ENCODE data around the gene FAM53A. TPM values are rescaled to one million over a fixed set of nuclear protein-coding genes. Genes with fewer than 3 reads are reported as not detected.

FAM53A gene
- total and polyA plus RNA-seq, 8 donors, result 0.73 to 2.8 (median 1.8) TPM; not detected in 4

GRCh38 chr4:1690698-1691097 is 6.6 kb upstream of the FAM53A start:
- H3K9me3 ChIP-seq, result no peaks in the 10 kb centered on the region
- peaks cover 0 to 8% (median 0%) of the 10 kb centered on the region in 4 donors for H3K4me1 ChIP-seq
- H3K36me3 ChIP-seq, result peaks cover 32 to 55% (median 52%) of the 10 kb centered on the region in 4 donors
- intact Hi-C loops (cut with DNase I; ENCODE audit: low total_unique reads), result loop anchor here (5.0 kb wide), 1 partner anchor 37 kb away; no protein-coding TSS in a partner anchor
- 91 to 100% (median 96%) methylated on average over 3 of the region's 3 CpGs for WGBS, 5 donors
- no peaks in the 10 kb centered on the region for H3K27me3 ChIP-seq
- H3K27ac ChIP-seq, result no peak overlapping the region
- H3K4me3 ChIP-seq, result no peak overlapping the region
- TF ChIP-seq POLR2A (IDR thresholded peaks at IDR 0.05), result no peak
- TF ChIP-seq POLR2AphosphoS5 (IDR thresholded peaks at IDR 0.05), result no peak
- TF ChIP-seq CTCF (IDR thresholded peaks at IDR 0.05), result no peak
- TF ChIP-seq EP300 (IDR thresholded peaks at IDR 0.05), result no peak
- DNase-seq, result no peak

- no peak for TF ChIP-seq CTCF (IDR thresholded peaks at IDR 0.05)
- TF ChIP-seq POLR2A (IDR thresholded peaks at IDR 0.05), result no peak
- no peak for TF ChIP-seq POLR2AphosphoS5 (IDR thresholded peaks at IDR 0.05)
- TF ChIP-seq EP300 (IDR thresholded peaks at IDR 0.05), result no peak
- DNase-seq, result no peak
- Histone ChIP-seq H3K36me3 (peaks cover 0 to 16% (median 15%) of the 10 kb centered on the region in 4 donors), H3K9me3 (no peaks in the 10 kb centered on the region), H3K27me3 (no peaks in the 10 kb centered on the region), H3K27ac (no peak overlapping the region), H3K4me3 (no peak overlapping the region), H3K4me1 (peaks cover 8 to 28% (median 19%) of the 10 kb centered on the region in 4 donors)
- WGBS, 5 donors, result 38 to 55% (median 40%) methylated on average over 4 to 7 of the region's 7 CpGs
- intact Hi-C loops (cut with DNase I; ENCODE audit: low total_unique reads), result no loop called here
These were observed 2.4 kb upstream of the FAM53A start for GRCh38 chr4:1686440-1687036.

GRCh38 chr4:1685235-1686150 is 1.4 kb upstream of the FAM53A start:
- intact Hi-C loops (cut with DNase I; ENCODE audit: low total_unique reads), result no loop called here
- TF ChIP-seq CTCF (IDR thresholded peaks at IDR 0.05) (no peak), POLR2AphosphoS5 (IDR thresholded peaks at IDR 0.05) (no peak), POLR2A (IDR thresholded peaks at IDR 0.05) (no peak), EP300 (IDR thresholded peaks at IDR 0.05) (no peak)
- Histone ChIP-seq H3K9me3 (no peaks in the 10 kb centered on the region), H3K27me3 (no peaks in the 10 kb centered on the region), H3K4me3 (peak overlapping the region in 2 of 4 donors; percentile 73 to 81), H3K4me1 (peaks cover 8 to 28% (median 19%) of the 10 kb centered on the region in 4 donors), H3K27ac (peak overlapping the region in 4 of 5 donors; percentile 68 to 91 (median 81)), H3K36me3 (peaks cover 0 to 5% (median 4%) of the 10 kb centered on the region in 4 donors)
- no peak for DNase-seq
- 71 to 80% (median 74%) methylated on average over 23 of the region's 23 CpGs for WGBS, 5 donors

GRCh38 chr4:1684506-1685234 is 557 bp upstream of the FAM53A start:
- H3K27ac ChIP-seq, result peak overlapping the region; percentile 68 to 91 (median 73)
- H3K4me1 ChIP-seq, result peaks cover 8 to 28% (median 19%) of the 10 kb centered on the region in 4 donors
- peak in 1 of 2 donors; percentile 33 for DNase-seq
- 16 to 65% (median 21%) methylated on average over 23 to 66 of the region's 66 CpGs for WGBS, 5 donors
- H3K27me3 ChIP-seq, result no peaks in the 10 kb centered on the region
- no peak for TF ChIP-seq EP300 (IDR thresholded peaks at IDR 0.05)
- no peak for TF ChIP-seq CTCF (IDR thresholded peaks at IDR 0.05)
- TF ChIP-seq POLR2AphosphoS5 (IDR thresholded peaks at IDR 0.05), result peak in 2 of 3 donors; percentile 26 to 33
- TF ChIP-seq POLR2A (IDR thresholded peaks at IDR 0.05), result no peak
- H3K36me3 ChIP-seq, result no peaks in the 10 kb centered on the region
- intact Hi-C loops (cut with DNase I; ENCODE audit: low total_unique reads), result no loop called here
- H3K4me3 ChIP-seq, result peak overlapping the region; percentile 70 to 81 (median 72)
- H3K9me3 ChIP-seq, result no peaks in the 10 kb centered on the region
